M059J (cell line): ENCODE results near the gene PCDH9. TPM values are rescaled to one million over a fixed set of nuclear protein-coding genes. Genes with fewer than 3 reads are reported as not detected.

Experiments used
- DNase-seq: peaks from one replicate; pipeline ENCODE4 v3.0.0-alpha.2; 2012; ENCODE audit warnings: low read depth
- total RNA-seq: library from RNA; depleted of rRNA; stranded (reverse); fragments of >200 nt; shearing (Covaris generic); gene quantifications from 2 replicates; pipeline ENCODE4 v1.2.3, GENCODE V29; 2014

PCDH9 gene
- total RNA-seq, 1 experiment from 2014 or later, result 0.05 TPM

DNA sequence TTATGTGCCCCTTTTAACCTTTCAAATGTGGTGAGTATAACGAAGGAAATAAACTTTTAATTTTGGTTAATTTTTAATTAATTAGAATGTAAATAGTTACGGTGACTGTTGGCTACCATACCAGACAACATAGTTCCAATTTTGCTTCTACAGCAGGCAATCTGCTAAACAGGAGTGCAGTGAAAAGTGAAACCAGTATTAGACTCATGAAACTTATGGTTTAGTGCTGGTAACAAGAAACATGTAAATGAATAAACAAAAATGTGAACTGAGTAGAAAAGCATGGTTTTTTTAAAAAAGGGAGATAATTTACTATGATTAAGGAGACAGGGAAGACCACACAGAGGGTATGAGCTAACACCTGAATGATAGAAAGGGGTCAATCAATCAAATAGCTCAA, 478.4 kb downstream of the PCDH9 start:
- no peak for DNase-seq

DNA sequence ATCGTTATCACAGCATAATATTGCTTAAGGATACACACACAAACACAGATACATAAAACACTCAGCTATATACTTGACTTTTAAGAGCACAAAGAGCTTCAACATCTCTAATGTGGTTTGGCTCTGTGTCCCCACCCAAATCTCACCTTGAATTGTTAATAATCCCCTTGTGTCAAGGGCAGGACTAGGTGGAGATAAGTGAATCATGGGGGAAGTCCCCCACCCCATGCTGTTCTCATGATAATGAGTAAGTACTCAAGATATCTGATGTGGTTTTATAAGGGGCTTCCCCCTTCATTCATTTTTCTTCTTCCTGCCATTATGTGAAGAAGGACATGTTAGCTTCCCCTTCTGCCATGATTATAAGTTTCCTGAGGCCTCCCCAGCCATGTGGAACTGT, 481.4 kb downstream of the PCDH9 start:
- no peak for DNase-seq

DNA sequence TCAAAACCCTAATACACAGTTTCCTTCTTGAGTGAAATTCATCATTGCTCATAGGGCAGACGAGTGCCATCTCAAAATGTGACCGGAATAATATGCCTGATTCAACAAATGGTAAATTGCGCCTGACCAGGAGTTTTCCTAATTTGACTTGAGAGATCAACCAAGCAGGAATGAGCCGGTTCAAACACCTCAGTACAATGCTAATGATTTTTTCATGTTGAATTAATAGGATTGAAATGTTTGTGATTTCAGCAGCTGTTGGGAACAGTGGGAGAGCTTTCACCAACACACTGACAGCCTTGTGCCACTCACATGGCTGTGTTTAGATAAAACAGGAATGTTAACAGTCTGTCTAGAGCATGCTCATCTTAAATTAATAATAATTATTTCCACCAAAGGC, 484.8 kb downstream of the PCDH9 start:
- no peak for DNase-seq

DNA sequence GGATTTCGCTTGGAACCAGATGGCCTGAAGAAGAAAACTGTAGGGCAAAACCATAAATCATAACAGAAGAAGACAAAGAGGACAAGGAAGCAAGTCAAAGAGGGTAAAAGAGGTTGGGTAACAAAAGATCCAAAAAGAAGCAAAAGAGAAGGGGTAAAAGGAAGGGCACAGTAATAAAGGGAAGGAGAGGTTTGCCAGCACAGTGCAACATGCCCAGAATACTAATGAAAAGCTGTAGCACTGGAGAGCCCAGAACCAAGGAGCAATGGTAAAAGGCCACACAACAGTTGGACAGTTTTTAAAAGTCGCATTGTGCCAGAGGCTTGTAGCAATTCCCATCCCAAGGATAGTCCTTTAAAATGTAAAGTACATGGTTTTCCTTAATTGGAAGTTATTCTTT, 506.6 kb downstream of the PCDH9 start:
- DNase-seq, result no peak

DNA sequence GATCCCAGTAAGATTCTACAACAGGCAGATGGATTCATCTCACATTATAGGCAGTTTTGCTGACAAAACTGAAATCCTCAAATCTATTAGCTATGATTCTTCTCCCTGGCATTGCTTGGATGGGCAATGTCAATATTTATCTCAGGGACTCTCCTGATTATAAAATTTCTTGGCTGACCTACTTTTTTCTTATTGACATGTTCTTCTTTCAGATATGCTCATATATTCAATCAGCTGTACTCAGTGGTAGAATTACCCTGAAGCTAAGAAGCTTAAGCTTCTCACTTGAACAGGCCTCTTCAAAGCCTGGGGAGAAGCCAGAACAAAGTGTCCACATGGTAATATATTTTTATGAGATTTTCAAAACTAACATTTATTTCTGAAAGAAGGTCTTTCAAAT, 513.6 kb downstream of the PCDH9 start:
- DNase-seq, result no peak

DNA sequence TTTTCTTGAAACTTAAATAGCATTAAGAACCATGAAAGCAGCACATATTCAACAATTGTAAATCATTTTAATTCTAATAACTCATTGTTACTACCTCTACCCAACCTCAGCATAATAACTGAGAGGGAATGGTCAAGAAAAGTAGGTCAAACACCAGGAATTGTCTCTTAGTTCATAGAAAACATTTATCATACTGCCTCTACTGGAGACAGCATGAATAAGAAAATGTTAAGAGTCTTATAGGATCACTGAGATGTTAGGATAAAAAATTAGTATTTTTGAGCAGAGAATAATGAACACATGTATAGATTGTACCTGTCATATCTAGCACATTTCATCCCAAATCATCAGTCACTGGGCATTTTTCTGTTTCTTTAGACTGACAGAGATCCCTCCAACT, 515.3 kb downstream of the PCDH9 start:
- no peak for DNase-seq

DNA sequence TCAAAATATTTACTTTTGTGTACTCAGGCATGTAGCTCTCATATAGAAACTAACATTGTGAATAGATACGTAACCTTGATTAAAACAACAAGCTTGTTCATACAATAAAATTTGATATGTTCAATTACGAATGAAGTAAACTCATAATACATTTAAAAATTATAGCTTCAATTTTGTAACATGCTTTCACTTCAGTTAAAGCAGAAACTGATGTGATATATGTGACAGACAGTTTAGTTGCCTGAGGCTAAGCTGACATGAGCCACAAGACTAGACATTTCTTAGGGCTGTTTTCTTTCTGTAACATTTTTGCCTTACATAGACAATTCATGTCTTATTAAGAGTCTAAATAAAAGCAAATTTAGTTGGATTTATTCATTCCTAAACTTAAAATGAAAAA, 526.0 kb downstream of the PCDH9 start:
- no peak for DNase-seq

DNA sequence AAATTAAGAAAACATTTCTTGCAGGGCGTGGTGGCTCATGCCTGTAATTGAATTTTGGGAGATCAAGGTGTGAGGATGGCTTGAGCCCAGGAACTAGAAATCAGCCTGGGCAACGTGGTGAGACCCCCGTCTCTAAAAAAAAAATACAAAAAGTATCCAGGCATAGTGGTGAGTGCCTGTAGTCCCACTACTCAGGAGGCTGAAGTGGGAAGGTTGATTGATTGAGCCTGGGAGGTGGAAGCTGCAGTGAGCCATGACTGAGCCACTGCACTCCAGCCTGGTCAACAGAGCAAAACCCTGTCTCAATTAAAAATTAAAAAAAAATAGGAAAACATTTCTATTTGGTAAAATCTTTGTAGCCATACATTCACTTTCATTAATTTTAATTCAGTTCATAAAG, 526.5 kb downstream of the PCDH9 start:
- no peak for DNase-seq

DNA sequence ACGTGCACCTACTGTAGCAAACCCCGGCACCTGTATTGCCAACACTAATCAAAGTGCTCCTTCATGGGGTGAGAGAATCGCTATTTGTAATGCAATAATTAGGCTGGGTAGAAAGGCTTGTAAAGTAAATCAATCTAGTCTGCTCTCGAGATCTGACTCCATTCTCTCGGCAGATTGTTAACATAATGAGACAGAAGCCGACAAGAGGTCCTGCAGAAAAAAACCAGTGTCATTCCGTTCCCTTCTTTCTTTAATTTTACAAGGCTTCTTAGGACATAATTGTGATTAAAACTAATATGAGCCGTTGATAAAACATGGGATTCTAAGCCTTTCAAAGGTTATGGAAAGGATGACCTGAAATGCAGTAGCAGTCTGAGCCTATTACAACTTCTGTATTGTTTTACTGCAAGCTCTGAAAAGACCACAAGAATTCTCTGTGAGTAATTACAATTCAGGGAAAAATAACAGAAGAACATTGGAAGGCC, 530.0 kb downstream of the PCDH9 start:
- DNase-seq, result no peak

DNA sequence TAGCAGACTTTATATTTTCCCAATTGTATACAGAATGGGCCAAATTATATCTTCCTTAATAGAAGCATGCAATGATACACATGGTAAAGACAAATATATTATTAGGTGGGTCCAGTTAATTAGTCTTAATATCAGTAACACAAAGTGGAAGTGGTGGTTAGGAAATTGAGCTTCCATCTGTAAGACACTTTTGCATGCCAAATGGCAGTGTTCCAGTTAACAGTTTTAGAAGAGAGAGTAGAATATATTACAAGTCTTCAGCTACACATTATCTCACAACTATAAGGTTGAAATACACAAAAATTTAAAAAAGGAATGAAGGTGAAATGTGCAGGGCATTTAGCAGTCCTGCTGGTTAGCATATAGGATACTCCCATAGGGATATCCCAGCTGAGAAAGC, 536.5 kb downstream of the PCDH9 start:
- DNase-seq, result no peak

DNA sequence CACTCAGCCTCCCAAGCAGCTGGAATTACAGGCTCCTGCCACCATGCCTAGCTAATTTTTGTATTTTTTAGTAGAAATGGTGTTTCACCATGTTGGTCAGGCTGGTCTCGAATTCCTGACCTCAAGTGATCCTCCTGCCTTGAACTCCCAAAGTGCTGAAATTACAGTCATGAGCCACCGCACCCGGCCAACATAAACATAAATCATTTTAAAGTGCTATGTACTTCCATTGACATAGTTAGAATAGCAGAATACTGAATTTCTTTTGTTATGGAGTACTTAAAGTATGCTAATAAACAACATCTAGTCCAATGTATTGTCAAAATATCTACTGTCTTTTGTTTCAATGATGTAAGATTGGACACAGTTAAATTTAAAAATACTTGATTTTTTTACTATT, 539.0 kb downstream of the PCDH9 start:
- DNase-seq, result no peak

DNA sequence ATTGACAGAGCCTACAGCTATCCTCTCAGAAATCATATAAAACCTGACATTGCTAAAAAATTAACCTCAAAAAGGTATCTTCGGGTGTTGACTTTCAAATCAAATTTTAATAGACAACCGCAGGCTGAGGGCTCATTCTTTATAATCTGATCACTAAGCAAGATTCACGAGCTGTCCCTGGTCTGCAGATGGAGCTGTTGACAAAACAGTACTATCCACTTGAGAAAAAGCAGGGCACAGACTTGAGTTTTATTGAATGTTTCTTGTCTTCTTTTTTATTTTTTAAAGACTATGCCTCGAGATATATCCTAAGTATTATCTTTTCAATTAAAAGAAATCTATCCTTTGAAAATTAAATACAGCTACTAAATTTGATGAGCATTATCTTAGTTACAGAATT, 540.5 kb downstream of the PCDH9 start:
- no peak for DNase-seq

DNA sequence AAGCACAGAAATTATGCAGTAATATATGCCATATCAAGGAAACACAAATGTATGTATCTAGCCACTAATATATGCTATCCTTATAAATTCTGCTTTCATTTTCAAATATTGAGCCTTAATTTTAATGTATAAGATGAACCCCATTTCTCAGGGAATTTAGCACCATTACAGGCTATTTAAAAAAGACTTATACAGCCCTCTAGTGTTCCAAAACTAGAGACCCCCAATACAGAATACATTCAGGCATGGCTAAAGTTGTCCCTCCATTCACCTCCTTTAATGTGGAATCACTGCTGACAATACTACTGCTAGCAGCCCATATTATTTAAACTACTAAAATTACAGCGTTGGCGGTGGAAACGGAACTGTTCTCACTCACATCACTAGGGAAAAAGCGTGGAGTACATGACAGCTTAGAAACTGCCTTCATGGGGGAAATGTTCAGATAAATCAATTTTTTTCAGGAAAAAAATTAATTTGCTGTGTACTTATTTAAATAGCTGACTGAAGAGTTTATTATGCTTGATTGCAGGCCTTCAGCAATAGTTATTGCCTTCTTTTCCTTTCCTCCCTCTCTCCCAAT, 541.0 kb downstream of the PCDH9 start:
- no peak for DNase-seq

DNA sequence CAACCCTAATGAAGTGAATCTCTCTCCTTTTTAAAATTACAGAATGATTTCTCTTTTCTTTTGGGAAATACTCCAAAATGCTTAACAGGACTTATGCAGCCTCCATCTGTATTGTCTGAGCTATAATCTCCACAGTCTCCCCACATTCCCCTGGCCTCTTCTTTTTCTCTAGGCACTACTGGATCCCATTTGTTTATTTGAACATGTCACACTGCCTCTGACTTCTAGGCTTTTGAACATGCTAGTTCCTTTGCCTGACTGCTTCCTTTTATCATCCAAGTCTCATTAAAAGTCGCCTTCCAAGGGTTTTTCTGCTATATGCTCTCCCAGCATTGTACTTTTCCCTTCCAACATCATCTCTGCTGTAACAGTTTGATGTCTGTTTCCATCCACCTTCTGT, 548.7 kb downstream of the PCDH9 start:
- no peak for DNase-seq

DNA sequence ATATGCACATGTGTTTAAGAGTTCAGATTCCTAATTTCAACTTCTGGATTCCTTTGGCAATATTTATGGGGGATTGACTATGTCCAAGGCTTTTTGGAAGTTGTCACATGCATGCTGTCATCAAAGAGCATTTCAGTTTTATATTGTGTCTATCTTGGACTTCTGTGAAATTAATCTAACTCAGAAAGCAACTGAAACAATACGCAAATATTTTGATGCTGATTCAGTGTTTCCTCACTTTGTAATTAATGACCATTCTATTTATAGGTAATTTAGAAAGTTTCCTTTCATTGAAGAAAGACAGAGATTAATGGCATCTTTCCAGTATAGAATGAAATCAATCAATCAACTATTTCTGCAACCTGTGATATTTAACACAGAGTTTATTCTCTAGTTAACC, 550.1 kb downstream of the PCDH9 start:
- DNase-seq, result no peak

DNA sequence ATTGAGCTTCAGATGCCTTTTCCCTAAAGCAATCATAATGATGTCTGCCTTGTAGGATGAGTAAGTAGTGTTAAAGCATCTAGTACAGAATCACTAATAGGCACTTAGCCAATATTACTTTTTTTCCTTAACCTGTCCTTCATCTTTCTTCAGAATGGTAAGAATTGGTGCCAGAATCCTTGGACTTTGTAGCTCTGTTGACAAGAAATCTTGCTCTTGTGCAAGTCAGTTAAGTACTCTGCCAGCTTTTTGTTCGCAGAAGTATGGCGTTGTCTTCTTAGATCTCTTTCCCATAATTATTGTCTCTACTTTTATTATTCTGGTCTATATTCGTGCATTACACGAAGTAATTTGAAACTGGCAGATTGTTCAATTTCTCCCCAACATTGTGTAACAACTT, 554.5 kb downstream of the PCDH9 start:
- no peak for DNase-seq

DNA sequence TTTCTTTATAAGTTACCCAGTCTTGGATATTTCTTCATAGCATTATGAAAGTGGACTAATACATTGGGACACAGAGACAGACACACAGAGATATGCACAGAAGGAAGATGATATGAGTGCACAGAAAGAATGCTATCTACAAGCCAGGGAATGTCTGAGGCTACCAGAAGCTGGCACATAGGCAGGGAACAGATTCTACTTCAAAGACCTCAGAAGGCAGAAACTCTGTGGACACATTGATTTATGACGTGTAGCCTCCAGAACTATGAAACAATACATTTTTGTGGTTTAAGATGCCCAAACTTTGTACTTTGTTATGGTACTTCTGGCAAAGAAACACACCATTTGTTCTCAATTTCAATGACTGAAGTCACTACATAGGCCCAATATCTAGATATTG, 556.7 kb downstream of the PCDH9 start:
- no peak for DNase-seq

DNA sequence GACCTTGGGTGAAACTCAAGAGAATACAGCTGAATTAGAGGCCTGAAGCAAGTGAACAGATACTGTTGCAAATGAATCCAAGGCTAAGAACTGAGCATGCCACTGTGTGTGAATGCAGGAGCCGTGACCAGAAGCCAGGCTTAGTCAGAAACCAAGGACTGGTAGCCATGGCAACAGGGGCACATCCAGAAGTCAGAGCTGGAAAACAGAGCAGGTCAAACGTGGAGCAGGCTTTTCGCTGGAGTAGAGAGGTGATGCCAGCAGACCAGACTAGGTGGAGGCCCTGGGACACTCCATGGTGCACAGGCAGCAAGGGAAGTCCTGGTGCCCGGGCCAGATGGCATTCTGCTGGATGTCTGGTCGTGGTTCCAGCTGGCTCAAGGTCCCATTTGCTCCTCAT, 564.1 kb downstream of the PCDH9 start:
- peak; percentile 22 for DNase-seq

DNA sequence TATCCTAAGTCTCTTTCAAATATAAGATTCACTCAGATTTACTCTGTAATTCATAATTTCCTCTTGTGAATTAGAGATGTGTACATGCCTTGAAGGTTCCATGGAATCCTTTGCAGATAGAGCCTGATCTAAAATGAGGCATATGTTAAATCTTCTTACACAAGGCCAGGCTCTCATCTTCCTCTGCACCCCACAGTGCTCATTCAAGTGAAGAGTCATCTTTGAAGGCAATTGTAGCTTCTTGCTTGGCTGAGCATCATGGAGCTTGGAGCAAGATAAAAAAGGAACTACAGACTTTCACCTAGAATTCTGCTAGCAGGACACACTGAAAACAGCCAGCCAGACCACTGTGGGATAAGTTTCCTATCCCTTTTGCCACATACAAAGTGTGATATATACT, 566.4 kb downstream of the PCDH9 start:
- DNase-seq, result no peak

DNA sequence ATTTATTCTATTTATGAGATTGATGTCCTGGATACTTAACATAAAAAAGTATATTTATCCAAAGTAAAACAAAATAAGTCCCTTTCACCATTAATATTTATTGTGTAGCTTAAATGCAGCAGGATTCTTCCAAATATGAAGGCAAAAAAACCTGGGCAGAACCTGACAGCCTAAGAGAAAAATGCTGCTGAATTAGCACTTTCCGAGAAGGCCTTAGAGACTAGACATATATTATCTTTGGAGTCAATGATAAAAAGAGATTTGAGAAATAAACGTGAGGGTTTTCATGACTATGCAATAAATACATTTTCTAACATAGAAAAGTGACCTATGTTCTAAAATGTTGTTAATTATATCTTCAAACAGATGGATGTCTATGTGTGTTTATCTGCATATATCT, 566.9 kb downstream of the PCDH9 start:
- no peak for DNase-seq

DNA sequence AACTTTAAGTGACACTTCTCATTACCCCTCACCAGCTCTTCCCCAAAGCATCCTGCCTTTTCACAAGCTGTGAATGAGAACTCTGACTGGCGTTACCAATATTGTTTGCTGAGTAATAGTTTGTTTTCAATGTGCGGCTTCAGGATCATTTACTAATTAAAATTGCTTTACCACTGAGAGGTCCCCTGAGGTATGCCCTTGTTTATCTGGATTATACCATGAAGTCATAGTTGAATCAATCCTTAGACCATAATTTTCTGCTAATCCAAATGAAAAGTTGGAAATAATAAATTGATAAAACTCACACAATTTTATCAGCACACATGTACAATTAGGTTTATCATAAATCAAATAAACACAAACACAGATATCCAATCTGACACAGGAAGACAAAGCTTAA, 568.8 kb downstream of the PCDH9 start:
- DNase-seq, result no peak

DNA sequence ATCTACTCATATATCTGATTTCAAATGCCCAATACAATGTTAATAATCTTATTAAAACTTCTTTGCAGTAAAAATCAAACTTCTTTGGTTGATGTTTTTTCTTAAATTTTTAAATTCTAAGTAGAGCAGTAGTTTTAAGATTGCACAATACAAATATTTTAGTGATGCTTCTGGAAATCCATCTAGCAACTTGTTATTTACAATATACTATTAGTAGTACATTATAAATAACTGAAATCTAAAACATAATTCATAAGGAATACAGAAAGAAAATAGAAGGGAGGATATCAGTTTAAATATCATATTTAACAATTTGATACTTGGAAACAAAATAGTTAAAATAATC, 569.7 kb downstream of the PCDH9 start:
- DNase-seq, result no peak

DNA sequence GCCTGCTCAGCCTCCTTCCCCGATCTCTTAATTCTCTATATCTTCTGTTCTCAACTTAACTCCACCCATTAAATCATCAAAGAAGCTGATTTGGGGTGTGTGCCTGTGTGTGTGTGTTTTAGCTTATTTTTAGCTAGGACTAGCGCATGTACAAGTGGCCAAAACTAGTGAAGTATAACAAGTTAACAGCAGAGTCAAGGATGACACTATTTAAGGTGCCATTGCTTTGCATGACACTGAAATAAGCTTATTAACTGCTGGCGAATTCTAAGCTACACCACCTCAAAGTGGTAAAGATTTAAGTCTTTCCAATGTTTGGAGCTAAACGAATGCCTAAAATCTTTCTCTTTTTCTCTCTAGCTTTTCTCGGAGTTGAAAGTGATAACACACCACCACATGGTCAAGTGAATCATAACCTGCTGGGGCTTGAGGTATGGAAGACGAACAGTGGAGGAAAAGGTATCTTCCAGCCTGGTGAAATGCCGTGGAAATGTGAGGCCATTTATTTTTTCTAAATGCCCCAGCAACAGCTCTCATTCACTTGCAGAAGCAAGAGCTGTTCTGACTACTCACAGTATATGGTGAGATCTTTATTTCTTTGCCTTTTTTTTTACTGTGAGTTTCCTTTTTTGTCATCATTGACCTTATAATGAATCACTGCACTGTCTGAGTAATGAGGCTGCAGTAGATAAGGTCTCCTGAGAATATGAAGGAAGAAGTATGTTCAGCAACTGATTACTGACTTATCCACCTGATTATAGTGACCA, 570.3 kb downstream of the PCDH9 start:
- no peak for DNase-seq

DNA sequence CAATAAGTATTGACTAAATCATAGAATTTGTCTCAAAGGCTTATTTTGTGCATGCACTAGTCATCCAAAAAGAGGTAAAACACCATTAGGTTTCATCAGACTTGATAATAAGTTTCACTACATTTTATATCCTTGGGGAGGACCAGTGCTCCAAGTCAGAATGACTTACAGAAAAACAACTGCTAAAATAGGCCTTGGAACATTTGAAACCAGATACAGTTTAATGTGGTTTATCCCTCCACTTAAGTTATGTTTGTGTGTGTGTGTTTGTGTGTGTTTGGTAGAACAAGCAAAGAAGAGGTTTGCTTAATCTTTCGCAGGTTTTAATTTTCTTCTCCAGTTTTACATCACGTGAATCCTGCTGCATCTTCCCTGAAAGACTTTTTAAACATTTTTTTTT, 570.9 kb downstream of the PCDH9 start:
- DNase-seq, result no peak
